Nephron progenitor cell (in vitro differentiated cells): ENCODE measurements around the gene CSNK1G2.
A peak's percentile ranks its signal among the peaks of the same experiment; 100 is the strongest.

Experiments
- DNase-seq: peaks from one replicate; pipeline ENCODE4 v3.0.0; 2021
- H3K27ac Mint-ChIP-seq: 2 replicates; pipeline ENCODE4 v1.8.0; 2021; ENCODE audit warnings: mild to moderate bottlenecking, moderate library complexity, mixed read lengths
- H3K27me3 Mint-ChIP-seq: 2 replicates; pipeline ENCODE4 v1.8.0; 2021; ENCODE audit warnings: mild to moderate bottlenecking, low read depth, mixed read lengths; ENCODE audit not compliant: poor library complexity
- H3K36me3 Mint-ChIP-seq: 2 replicates; pipeline ENCODE4 v1.8.0; 2021; ENCODE audit warnings: low read depth, mixed read lengths
- H3K4me1 Mint-ChIP-seq: 2 replicates; pipeline ENCODE4 v1.8.0; 2021; ENCODE audit warnings: mixed read lengths
- H3K4me3 Mint-ChIP-seq: 2 replicates; pipeline ENCODE4 v1.8.0; 2021; ENCODE audit warnings: mild to moderate bottlenecking, moderate library complexity, mixed read lengths
- H3K9me3 Mint-ChIP-seq: 2 replicates; pipeline ENCODE4 v1.8.0; 2021; ENCODE audit warnings: mild to moderate bottlenecking, moderate library complexity, mixed read lengths
- TF ChIP-seq, protein P1 (sequence below): fragments of 200-600 bp; sonication (generic); IDR thresholded peaks from 2 replicates; pipeline ENCODE4 v1.5.0; 2021; ENCODE audit warnings: antibody characterized with exemption

Gene CSNK1G2

GRCh38 chr19:2010135-2010668 is 69.2 kb downstream of the CSNK1G2 start:
- Mint-ChIP-seq H3K27me3 (no peaks in the 10 kb centered on the region), H3K27ac (no peak overlapping the region), H3K36me3 (peaks cover 45% of the 10 kb centered on the region), H3K9me3 (peaks cover 14% of the 10 kb centered on the region), H3K4me3 (no peak overlapping the region), H3K4me1 (peaks cover 25% of the 10 kb centered on the region)
- no peak for DNase-seq
- TF ChIP-seq, protein P1, sequence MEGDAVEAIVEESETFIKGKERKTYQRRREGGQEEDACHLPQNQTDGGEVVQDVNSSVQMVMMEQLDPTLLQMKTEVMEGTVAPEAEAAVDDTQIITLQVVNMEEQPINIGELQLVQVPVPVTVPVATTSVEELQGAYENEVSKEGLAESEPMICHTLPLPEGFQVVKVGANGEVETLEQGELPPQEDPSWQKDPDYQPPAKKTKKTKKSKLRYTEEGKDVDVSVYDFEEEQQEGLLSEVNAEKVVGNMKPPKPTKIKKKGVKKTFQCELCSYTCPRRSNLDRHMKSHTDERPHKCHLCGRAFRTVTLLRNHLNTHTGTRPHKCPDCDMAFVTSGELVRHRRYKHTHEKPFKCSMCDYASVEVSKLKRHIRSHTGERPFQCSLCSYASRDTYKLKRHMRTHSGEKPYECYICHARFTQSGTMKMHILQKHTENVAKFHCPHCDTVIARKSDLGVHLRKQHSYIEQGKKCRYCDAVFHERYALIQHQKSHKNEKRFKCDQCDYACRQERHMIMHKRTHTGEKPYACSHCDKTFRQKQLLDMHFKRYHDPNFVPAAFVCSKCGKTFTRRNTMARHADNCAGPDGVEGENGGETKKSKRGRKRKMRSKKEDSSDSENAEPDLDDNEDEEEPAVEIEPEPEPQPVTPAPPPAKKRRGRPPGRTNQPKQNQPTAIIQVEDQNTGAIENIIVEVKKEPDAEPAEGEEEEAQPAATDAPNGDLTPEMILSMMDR = no peak

- Mint-ChIP-seq H3K36me3 (peaks cover 42% of the 10 kb centered on the region), H3K4me1 (peaks cover 24% of the 10 kb centered on the region), H3K9me3 (peaks cover 14% of the 10 kb centered on the region), H3K27ac (no peak overlapping the region), H3K4me3 (peak overlapping the region; percentile 25), H3K27me3 (no peaks in the 10 kb centered on the region)
- no peak for DNase-seq
- TF ChIP-seq, protein P1 = no peak
These were observed 70.2 kb downstream of the CSNK1G2 start for GRCh38 chr19:2011169-2011568.

DNA sequence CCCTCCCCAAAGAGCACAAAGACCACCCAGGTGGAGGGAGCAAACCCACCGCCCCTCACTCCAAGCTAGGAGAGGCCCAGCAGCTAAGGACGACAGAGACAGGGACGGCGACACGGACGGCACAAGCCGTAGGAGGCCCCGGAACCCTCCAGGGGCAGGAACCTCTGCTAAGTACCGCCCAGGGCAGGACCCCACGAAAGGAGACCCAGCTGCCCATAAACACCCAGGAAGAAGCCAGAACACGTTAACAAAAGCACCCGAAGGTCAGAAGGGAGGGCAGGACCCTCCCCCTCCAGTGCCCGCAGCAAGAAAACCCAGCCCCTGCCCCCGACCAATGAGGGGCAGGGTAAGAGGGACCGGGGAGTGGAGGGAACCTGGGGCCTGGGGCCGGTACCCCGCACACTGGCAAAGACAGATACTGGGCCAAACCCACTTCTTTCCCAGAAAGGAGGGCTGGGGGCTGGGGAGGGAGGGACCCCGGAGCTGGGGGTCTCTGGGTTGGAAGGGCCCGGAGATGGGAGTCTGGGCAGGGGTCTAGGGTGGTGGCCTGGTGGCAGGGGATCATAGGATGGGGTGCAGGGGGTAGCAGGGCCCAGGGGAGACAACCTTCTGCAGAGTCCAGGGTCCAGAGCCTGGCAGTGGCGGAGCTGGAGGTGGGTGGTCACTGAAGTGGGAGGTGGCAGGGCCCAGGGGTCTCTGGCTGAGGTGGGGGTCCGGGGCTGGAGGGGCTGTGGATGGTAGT is 72.1 kb downstream of the CSNK1G2 start:
- peak overlapping the region; percentile 71 for H3K4me3 Mint-ChIP-seq
- no peak for DNase-seq
- TF ChIP-seq, protein P1 = no peak
- H3K4me1 Mint-ChIP-seq = peaks cover 11% of the 10 kb centered on the region
- H3K36me3 Mint-ChIP-seq = peaks cover 29% of the 10 kb centered on the region
- H3K9me3 Mint-ChIP-seq = peaks cover 14% of the 10 kb centered on the region
- H3K27me3 Mint-ChIP-seq = no peaks in the 10 kb centered on the region
- no peak overlapping the region for H3K27ac Mint-ChIP-seq

DNA sequence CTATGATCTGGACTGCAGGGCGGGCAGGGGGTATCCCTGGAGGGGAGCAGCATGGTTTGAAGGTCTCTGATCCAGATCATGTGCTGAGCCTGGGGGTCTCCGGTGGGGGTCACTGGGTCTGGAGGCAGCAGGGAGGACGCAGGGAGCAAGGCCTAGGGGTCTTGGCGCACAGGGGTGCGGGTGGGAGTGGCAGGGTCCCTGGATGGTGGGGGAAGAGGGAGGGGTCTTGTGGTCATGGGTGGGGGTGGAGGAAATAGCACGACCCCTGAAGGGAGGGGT is 72.7 kb downstream of the CSNK1G2 start:
- Mint-ChIP-seq H3K9me3 (peaks cover 14% of the 10 kb centered on the region), H3K27ac (no peak overlapping the region), H3K4me3 (peak overlapping the region; percentile 71), H3K27me3 (no peaks in the 10 kb centered on the region), H3K36me3 (peaks cover 29% of the 10 kb centered on the region), H3K4me1 (peaks cover 11% of the 10 kb centered on the region)
- TF ChIP-seq, protein P1 = no peak
- no peak for DNase-seq

- peaks cover 29% of the 10 kb centered on the region for H3K36me3 Mint-ChIP-seq
- peak overlapping the region; percentile 71 for H3K4me3 Mint-ChIP-seq
- H3K9me3 Mint-ChIP-seq = peaks cover 14% of the 10 kb centered on the region
- no peaks in the 10 kb centered on the region for H3K27me3 Mint-ChIP-seq
- H3K4me1 Mint-ChIP-seq = peaks cover 11% of the 10 kb centered on the region
- no peak for DNase-seq
- TF ChIP-seq, protein P1 = no peak
- H3K27ac Mint-ChIP-seq = no peak overlapping the region
These were observed 73.2 kb downstream of the CSNK1G2 start for GRCh38 chr19:2014131-2014571.
